Stimulated activated CD4-positive, alpha-beta T cell treated with anti-CD3 and anti-CD28 coated beads, Interleukin-12 subunit alpha, Interleukin-12 subunit beta, amount 100 ng/mL, for 48 hours (primary cell): Measurements from ENCODE around the gene DARS1.
A peak's percentile ranks its signal among the peaks of the same experiment; 100 is the strongest.
"Not testable (repeated sequence)": the region's sequence is repeated elsewhere in the genome, so short reads cannot be mapped to it uniquely, and the experiment has no call there.

ENCODE experiments used
- DNase-seq, 3 donors: peaks; one replicate each; pipeline ENCODE4 v3.0.0-alpha.2; 2020; ENCODE audit warnings: low read depth in 2 of 3, low spot score in 1 of 3

DARS1 gene

DNA sequence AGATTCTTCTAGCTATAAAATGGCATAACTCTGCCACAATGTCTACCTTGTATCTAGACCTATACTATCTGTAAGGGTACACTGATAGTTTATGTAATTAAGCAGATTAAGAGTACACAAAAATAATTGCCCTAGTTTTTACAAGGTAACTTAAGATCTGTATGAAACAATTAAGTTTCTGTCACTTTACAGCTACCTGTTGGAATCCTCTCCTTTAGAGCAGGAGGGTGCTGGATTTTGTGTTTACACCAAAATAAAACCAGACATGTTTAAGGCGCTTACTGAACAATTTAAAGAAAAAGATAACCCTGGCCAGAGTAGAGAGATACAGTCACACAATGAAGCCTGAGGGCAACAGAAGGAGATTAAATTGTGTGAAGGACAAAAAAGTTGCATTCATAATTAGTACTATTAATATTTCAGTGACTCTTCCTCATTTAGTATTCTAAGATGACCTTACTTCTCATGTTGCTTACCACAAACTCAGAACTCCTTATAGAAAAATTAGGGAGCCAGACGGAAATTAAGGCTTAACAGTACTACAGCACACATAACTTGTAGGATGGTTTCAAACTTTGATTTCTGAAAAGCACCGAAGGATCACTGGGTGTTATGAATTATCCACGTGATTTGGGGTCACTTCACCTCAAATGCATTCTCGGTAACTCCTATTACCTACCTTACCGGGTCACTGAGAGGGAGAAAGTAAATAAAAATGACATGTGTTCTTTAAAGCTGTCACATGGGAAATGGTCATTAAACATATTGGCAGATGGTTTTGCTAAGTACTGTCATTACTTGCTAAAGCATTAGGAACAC, 1.0 kb downstream of the DARS1 start:
- no peak for DNase-seq

DNA sequence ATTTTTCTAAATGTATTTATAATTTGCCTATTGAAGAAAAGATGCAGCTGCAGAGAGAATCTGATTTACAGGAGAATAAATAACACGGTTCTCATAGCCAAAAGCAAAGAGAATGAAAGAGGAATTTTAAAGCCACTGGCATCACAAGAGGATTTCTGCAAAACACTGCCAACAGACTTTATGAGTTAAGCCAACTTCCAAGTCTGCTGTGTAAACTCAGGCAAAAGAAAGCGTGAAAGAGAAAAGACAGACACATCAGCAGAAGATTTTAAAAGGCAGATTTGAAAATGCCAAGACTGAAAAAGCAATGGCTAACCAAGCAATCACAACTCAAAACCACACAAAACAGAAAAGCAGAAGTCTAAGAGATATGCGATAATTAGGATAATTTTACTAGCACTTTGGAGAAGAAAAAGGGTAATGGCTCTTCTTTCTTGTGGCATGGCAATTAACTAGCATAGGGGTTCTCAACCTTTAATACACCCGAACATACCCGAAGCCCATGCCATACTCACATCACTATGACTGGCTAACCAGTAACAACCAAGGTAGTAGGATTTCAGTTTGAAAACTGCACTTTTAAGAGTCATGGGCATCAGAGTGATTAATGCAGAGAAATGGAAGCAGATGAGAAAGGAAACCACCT, 4.9 kb downstream of the DARS1 start:
- no peak for DNase-seq

DNA sequence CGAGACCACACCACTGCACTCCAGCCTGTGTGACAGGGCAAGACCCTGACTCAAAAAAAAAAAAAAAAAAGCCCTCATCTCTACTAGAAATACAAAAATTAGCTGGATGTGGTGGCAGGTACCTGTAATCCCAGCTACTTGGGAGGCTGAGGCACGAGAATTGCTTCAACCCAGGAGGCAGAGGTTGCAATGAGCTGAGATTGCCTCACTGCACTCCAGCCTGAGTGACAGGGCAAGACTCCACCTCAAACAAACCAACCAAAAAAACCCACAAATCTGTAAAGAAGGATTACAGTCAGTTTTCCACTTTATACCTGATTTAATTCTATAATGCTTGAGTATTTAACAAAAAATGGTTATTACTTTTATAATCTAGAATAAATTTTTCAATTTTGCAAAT, 9.7 kb downstream of the DARS1 start:
- no peak for DNase-seq

DNA sequence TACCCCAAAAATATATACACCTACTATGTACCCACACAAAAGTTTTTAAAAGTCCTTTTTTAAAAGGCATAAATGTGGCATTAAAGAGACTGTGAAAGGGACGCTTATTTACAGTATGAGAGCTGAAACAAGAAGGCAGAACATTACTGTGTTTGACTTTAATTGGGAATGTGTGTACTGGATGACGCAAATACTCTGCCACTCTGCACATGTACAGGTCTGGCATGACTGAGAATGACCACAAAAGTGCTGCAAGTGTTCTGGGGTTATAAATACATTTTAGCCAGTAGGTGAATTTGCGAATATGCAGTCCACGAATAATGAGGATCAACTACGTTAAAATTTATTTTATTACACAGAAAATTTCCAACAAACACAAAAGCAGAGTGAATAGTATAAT, 11.4 kb downstream of the DARS1 start:
- DNase-seq: no peak

DNA sequence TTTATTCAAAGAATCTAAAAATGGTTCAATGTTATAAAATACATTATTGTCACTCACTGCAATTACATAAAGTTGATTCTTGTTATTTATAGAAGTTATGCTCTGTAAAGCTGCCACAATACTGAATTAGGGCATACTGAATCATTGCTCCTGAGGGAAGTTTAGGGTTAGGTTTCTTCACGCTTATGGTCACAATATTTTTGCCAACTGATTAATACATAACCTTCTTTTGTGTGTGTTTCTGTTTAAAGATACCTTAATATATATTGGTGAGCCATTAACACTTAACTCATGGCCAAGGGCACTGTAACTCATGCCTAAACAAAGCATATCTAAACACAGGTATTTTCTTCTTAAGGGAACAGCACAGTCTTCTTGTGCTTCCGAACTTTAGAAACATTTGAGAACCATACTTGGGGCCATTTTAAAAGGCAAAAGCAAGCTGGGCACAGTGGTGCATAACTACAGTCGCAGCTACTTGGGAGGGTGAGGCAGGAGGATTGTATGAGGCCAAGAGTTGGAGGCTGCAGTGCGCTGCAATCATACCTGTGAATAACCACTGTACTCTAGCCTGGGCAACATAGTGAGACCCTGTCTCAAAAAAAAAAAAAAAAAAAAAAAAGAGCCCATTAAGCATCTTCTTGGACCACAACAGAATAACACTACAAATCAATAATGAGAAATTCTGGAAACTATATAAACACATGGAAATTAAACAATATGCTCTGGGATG, 15.6 kb downstream of the DARS1 start:
- DNase-seq: no peak

DNA sequence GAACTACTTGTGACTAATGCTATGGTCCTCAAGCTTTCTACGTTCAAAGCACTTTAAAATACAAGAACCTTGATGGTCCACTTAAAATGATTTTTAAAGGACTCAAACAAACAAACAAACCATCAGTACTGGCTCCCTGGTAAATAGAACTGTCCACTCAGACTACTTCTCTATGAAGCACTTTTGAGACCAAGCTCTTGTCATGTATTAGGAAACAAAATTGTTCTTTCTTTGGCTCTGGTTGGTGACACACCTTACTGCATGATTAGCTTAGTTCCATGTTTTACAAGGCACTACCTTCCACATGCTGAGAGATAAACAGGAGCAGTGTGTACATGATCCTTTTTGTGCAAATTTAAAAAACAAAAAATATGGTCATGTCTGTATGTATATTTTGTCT, 19.7 kb downstream of the DARS1 start:
- DNase-seq: no peak

DNA sequence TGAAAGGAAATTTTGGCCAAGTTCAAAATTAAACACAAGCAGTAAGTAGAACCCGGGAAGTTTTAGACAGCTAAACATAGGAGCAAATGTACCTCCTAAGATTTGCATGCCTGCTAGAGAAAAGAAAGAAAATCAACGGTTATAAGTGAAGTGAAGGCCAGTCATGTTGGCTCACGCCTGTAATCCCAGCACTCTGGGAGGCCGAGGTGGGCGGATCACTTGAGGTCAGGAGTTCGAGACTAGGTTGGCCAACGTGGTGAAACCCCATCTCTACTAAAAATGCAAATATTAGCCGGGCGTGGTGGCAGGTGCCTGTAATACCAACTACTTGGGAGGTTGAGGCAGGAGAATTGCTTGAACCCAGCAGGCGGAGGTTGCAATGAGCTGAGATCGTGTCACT, 21.0 kb downstream of the DARS1 start:
- DNase-seq: not testable (repeated sequence)

DNA sequence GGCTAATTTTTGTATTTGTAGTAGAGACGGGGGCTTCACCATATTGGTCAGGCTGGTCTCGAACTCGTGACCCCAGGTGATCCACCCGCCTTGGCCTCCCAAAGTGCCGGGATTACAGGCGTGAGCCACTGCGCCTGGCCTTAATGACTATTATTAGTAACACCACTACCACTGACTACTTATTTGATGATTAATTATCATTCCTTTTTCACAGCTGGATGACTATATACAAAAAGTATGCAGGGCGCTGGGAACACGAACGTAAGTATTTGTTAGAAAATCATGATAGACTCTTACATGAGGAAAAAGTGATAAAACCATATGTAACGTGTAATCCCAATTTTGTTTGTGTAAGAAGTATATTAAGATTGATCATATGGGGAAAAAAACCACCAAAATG, 21.6 kb downstream of the DARS1 start:
- DNase-seq: no peak

DNA sequence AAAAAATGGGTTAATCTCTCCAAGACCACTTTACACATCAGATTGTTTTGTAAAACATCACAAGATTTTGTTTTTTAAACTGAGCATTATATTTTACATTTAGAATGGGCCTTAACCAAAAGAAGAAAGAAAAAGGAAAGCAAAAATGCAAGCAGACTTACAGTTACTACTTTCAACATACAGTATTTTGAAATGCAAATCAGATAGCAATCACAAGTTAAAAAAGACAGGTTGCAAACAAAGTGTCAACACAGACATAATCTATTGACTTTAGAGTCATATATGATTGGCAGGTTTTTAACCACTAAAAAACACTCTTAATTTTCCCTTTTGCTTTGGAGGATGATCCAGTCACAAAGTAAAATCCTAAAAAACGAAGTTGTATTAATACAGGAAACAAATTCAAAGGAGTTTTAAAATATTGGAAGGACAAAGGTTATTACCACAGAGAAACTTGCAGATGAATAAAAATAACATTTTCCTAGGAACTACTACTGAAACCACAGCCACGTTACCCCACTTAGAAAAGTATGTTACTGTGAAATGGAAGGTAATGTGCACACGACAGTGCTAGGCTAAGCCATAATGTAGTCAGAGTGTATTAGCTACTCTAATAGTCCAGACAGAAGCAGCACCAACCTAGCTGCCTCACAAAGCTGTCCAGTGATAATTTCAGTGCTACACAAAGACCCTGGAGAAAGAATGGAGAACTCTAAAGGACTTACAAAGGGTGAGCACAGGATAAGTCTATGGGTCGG, 22.9 kb downstream of the DARS1 start:
- no peak for DNase-seq

DNA sequence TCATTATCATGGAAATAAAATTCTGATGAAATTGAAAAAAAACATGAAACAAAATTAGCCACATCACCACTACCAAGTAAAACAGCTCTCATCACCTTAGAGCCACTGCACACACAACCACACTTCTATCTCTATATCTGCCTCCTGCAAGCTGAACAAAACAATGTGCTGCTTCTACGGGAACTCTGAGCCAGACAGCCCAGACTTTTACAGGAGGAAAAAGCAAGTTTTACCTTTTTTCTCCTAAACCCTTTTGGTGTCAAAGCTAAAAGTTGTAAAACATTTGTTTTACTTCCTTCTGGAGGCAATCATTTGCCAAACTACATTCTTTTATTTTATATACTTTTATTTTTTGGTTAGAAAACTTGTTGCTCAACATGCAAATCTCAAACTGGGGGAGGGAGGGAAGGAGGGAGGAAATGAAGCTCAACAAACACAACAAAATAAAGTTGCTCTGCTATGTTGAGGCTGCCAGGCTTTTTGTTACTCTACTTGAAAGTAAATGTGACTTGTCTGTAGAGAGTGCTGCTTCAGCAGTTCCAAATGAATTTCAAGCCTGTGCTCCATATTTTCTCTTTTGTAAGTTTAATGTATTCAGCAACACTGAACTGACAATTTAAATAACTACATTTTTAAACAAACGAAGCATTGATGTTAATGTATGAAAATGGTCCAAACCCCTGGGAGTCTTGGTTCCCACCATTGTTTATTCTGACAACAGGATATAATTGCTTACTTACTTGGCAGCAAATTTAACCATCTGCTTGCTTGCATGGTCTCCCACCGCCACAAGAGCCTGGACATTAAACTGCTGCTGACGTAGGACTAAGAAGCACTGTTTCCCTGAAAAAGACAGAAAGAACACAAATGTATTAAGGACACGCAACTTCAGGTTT, 24.5 kb downstream of the DARS1 start:
- DNase-seq: no peak

DNA sequence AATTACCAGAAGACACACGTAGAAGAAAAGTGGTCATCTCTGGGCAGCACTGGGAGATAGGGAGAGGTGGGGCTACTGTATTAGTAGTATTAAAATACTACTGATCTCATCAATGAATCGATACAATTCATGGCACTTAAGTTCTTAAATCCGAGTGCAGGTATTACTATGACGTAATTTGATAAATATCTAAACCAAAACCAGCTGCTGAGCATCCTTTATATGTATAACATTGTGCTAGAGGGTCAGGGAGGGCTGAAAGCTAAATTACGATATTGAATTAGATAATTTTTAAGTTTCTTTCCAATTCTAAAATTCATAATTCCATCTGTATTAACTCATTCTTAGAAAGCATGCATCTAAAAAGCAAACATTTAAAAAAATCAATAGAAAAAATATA, 25.3 kb downstream of the DARS1 start:
- no peak for DNase-seq

DNA sequence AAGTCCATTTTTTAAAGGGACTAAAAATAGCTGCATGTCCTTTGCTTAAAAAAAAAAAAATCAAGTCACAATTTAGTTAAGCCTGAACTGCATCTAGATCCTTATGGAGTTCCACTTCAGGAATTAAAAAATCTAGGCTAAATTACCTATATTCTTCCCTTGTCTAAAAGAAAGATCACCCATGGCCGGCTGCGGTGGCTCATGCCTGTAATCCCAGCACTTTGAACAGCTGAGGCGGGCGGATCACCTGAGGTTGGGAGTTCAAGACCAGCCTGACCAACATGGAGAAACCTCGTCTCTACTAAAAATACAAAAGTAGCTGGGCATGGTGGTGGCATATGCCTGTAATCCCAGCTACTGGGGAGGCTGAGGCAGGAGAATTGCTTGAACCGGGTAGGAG, 26.5 kb downstream of the DARS1 start:
- not testable (repeated sequence) for DNase-seq

DNA sequence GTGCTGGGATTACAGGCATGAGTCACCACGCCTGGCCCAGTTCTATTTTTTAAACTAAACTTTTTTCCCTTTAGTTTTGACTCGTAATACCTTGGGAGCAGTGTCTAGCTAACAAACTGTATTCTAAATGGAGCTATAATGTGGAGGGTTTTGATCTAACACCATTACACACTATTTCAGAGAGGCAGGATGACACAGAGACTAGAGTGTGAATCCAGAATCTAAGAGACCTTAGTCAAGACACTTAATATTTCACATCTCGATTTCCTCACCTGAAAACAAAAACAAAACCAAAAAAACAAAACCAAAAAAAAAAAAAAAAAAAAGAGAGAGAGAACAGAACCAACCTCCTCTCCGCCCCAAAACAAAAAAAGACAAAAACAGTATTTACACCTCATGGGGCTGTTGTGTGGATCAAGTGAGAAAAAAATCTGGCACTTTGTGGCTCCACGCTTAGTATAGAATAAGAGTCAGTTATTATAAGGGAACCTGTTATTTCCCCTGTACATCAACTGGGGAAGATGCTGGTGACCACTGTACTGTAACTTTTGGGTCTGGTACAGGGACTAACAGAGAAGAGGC, 31.3 kb downstream of the DARS1 start:
- DNase-seq: no peak

DNA sequence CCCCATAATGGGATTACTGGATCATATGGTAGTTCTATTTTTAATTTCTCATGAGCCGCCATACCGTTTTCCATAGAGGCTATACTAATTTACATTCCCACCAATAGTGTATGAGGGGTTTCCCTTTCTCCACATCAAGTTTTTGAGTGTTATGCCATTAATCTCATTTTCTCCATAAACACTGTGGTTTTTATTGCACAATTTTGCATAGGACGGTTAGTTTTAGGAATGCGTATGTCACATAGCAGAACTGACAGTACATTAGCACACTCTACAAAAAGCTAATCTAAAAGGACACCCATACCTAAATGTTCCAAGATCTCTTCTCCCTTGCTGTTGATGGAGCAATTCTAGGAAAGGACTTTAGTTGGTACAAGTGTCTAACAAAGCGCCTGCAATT, 32.5 kb downstream of the DARS1 start:
- no peak for DNase-seq

DNA sequence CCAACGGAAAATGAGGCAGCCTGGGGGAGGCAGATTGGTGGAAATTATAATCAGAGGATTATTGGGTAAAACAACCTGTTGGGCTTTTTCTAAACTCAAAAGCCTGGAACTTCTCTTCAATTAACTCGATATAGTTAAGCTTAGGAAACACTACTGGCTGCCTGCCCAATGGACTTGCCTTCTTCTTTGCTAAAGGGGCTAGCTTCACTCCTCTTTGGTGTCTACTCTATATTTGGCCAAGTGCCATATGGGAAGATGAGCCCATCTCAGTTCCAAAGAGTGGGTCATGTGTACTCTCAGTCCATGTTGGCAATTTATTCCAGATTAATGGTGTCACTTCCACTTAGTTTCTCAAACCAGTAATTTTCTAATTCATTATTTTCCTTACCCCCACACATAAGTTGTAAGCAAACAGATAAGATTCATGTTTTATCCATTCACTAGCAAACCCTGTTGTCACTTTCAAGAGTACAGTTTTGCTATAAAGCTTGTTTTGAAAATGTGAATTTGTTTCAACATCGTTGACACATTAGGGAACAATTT, 34.3 kb downstream of the DARS1 start:
- DNase-seq: no peak

DNA sequence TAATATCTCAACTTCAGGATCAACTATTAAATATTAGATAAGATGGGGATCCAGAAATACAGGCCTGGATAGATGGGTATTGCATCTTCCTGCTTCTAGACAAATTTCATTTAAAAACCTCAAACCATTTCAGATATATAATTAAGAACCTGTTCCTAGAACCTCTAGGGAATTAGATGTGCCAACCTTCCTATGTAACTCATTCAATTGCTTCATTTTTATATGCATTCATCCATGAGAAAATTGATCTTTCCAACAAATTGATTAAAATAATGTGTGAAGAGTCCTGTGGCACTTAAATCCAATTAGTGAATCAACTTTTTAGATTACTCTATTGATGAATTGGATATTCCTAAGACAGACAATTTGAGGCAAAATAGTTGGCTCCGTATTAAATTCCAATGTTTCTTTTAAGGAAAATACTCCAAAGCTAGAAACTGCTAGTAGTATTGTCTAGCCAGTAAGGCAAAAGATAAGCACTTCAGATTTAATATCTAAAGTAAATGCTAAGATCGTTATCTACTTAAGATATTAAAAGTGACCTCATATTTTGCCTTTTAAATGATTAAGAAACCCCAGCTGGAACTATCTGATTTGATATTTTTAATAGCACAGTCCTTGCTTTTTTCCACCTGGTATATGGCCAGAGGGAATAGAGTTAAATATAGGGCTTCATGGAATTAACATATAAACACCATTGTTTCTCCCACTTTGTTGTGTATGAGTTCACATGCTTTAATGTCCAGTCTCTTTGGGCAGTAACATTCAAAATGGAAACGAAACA, 35.8 kb downstream of the DARS1 start:
- no peak for DNase-seq

DNA sequence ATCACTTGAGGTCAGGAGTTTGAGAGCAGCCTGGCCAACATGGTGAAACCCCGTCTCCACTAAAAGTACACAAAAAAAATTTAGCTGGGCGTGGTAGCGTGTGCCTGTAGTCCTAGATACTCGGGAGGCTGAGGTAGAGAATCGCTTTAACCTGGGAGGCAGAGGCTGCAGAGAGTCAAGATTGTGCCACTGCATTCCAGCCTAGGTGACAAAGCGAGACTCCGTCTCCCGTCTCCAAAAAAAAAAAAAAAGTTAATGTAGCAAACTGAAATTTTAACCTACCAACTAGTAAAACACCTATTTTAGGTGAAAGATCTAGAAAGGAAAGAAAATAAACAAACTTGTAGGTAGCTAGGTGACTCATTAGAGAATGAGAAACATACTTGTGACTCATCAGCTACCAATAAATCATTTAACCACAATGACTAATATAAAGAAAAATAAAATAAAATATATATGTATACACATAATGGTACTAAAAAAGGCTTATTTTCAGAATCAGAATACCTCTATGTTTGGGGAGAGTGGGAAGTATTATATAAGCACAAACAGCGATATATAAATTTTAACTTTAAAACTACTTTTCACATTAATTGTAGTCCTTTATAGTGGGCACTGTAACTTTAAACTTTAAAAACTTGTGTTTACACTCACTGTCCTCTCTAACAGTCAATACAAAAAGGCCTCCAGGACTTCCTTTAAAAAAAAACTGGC, 36.6 kb downstream of the DARS1 start:
- DNase-seq: peak in 1 of 3 donors; percentile 12

DNA sequence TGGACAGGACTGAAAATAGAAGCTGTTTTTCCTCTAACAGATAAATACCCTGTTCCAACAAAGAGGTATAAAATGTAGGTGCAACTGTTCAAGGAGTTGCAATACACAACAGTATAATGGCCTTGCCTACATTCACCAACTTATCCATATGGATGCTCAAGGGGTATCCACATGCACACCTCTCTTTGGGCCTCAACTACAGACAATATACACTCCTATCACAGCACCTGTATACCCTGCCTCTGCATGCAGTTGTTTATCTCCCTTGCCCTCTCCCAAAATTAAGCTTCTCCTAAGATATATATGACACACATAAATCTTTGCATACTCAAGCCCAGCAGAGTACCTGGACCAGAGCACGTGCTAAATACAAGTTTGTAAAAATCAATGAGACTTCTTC, 37.3 kb downstream of the DARS1 start:
- no peak for DNase-seq
